GM18507 (cell line): Measurements from ENCODE around the gene RNF4.

ENCODE experiments used
- DNase-seq: peaks from one replicate; pipeline ENCODE4 v3.0.0; 2011; ENCODE audit warnings: low read depth; ENCODE audit not compliant: insufficient read length; ENCODE audit errors: extremely low spot score
- FAIRE-seq: peaks from 2 replicates; lab custom pipeline; 2011; peaks lifted over from hg19 to GRCh38; lab: Jason Lieb, UNC

RNF4 gene

GRCh38 chr4:2436761-2437474 is 32.0 kb upstream of the RNF4 start:
- no peak for FAIRE-seq
- DNase-seq, result no peak

- FAIRE-seq, result no peak
These were observed 31.3 kb upstream of the RNF4 start for GRCh38 chr4:2437475-2438215.

GRCh38 chr4:2438822-2439718 is 29.8 kb upstream of the RNF4 start:
- DNase-seq, result no peak
- no peak for FAIRE-seq

More at GRCh38 chr4:2437475-2438215, 31.3 kb upstream of the RNF4 start:
- DNase-seq, result no peak

- DNase-seq, result peak; percentile 93
- FAIRE-seq, result peak; percentile 90
These were observed 27.3 kb upstream of the RNF4 start for GRCh38 chr4:2441393-2442174.

- no peak for FAIRE-seq
These were observed 26.5 kb upstream of the RNF4 start for GRCh38 chr4:2442175-2442993.

DNA sequence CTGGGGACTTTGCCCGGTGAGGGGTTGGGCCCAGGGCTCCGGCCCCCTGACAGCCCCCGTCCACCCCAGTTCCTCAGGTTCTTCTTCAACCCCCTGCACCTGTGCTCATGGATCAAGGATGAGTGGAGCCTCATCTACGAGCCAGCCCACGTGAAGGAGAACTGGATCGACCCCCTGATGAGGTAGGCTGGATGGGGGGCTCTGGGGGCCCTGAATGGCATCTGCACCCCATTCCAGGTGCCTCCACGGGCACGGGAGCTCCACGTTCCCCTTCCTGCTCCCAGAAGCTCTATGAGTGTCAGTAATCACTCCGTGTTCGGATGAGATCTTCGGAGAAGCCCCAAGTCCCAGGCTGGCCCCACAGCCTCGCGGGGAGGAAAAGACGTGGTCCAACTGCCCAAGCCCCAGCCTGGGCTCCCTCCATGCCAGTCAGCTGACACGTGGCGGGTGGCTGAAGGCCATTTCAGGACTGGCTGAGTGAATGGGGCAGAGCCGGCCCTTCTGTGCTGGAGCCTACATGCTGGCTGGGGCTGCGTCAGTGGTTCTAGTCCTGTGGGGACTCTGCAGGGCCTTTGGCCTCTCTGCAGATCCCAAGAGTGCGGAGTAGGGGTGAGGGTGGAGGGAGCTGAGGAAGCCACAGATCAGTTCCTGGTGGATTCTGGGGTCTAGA is 25.7 kb upstream of the RNF4 start:
- no peak for FAIRE-seq
- DNase-seq, result no peak

More at GRCh38 chr4:2442175-2442993, 26.5 kb upstream of the RNF4 start:
- no peak for DNase-seq

- FAIRE-seq (no peak), DNase-seq (no peak)
These were observed 24.8 kb upstream of the RNF4 start for GRCh38 chr4:2443956-2444740.

DNA sequence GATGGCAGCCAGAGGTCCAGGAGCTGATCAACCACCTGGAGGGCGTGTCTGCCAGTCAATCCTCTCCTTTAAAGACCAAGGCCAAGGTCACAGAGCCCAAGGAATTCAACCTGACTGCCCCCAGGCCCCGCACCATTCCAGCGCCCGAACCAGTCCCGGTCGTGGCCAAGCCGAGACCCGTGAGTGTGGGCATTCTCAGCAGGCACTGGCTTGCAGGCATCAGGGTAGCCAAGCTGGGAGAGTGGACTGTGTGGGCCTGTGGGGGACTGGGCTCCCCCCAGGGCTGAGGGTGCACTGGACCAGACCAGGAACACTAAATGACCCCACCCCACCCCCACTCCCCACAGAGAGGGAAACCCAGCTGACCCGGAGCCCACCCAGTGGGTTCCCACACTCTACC is 23.8 kb upstream of the RNF4 start:
- FAIRE-seq (no peak), DNase-seq (no peak)

- FAIRE-seq (no peak), DNase-seq (no peak)
These were observed 23.3 kb upstream of the RNF4 start for GRCh38 chr4:2445571-2445970.

DNA sequence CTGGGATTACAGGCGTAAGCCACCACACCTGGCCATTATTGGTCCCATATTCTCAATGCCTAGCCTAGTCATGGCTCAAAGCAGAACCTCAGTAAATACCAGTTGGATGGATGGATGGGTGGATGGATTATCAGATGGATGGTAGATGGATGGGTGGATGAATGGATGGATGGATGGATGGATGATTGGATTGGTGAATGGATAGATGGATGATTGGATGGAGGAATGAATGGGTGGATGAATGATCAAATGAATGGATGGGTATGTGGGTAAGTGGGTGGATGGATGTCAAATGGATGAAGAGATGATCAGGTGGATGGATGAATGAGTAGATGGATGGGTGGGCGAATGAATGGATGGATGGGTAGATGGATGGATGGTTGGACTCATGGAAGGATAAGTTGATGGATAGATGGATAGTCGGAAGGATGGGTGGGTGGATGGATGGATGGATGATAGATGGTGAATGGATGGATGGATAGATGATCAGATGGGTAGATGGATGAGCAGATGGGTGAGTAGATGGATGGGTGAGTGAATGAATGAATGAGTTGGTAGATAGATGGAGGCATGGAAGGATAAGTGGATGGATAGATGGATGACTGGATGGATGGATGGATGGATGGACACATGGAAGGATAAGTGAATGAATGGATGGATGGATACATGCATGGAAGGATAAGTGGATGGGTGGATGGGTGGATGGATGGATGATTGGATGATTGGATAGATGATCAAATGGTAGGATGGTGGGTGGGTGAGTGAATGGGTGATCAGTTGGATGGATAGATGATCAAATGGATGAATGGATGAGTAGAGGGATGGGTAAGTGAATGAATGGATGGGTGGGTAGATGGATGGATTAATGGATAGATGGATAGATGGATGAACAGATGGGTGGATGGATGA is 22.0 kb upstream of the RNF4 start:
- no peak for DNase-seq
- FAIRE-seq, result no peak

GRCh38 chr4:2448589-2448988 is 20.3 kb upstream of the RNF4 start:
- FAIRE-seq (no peak), DNase-seq (no peak)

DNA sequence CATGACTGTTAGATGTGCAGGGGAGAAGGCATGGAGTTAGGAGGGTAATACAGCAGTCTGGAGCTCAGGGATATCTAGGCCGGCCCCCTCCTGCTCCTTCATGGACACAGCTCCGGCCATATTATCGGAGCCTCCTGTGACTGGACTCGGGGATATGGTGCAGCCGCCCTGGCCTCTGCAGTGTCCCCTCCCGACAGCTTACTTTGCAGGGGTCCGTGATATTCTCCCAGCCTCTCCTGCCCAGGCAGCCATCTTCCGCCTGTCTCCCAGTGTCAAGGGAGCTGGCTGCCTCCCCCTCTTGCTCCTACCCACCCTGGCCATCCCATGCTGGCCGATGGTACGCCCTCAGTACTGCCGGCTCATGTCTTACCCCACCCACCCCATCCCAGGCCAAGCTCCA is 19.9 kb upstream of the RNF4 start:
- no peak for DNase-seq
- no peak for FAIRE-seq

DNA sequence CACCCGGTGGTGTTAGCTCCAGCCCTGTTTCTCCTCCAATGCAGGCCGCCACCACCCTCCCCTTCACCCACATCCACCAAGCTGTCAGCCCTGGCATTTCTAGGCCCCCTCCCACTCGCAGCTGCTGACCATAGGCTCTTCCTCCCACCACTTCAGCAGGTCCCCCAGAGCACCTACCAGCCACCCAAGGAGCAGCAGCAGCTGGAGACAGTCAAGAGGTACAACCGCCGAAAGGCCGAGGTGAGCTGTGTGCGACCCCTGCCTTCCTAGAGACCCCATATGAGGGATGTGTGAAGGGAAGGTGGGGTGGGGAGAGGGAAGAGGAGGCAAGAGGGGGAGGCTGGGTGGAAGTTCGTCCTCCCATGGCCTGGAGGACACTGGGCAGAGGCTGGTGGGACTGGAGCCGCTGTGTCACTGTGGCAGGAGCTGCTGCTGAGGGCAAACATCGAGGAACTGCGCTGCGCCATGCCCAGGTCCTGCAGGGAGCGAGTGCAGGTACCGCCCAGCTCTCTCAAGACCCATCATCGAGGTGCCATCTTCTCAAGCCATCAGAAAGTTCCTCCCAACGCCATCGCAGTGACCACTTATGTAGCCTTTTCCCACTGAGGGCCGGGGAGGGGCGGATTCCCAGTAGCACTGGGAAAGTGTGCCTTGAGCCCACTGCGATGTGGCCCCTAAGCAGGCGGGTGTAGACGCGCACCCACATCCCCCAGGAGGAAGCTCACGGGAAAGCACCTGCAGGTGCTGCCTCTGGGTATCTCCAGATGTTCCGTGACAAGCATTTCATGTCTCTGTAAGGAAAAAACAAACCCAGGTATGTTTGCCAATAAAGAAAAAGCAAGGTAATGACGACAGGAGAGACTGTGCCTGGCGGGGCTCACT is 19.2 kb upstream of the RNF4 start:
- FAIRE-seq, result no peak
- no peak for DNase-seq

DNA sequence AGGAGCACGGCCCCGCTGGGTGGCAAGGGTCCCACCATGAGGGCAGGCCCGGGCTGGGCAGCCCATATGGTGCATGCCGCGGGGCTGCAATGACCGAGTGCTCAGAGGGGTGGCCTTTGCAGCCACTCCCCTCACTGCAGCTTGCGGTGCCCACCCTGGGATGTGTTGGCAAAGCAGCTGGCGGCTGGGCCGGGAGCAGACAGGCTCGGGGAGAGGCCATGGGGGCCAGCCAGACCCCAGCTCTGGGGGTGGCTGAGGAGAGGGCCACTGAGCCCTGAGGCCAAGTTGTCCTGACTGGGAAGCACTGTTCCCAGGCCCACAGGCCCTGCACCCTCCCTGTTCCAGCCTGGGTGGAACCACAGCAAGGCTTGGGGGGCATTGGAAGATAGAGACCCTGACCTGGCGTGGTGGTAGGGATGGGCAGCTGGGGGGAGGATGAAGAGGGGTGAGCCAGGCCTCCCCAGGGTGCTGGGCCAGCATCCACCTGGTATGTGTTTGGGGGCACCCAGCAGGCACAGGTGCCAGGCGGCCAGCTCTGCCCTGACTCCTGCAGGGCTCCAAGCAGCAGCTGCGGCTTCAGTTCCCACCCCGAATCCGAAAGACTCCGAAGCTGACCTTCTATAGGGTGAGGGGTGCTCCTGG is 18.4 kb upstream of the RNF4 start:
- DNase-seq, result no peak
- FAIRE-seq, result no peak

- no peak for DNase-seq
- FAIRE-seq, result no peak
These were observed 17.8 kb upstream of the RNF4 start for GRCh38 chr4:2451036-2451520.
